Measurements from ENCODE around the gene ARFGAP2.

ARFGAP2 gene

DNA sequence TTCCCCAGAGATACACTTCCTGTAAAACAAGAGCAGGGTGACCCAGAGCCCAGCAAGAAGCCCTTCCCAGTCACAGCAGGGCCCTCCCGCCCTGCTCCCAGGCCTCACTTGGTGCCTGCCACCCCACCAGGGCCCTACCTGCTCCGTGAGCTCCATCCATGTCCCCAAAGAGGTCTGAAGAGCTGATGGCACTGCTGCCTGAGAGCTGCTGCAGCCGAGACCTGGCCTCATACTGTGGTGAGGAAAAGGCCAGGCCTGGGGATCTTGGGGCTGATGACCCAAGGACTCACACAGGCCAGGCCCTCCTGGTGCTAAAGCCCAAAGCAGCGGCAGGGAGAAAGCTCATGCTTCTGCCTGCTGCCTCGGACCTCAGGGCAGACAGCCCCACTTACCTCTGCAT is 10.3 kb downstream of the ARFGAP2 start:
- DNase-seq = no peak

GRCh38 chr11:47165253-47165840 is 11.3 kb downstream of the ARFGAP2 start:
- DNase-seq = no peak

- no peak for DNase-seq
Observed at GRCh38 chr11:47164321-47164720, 12.4 kb downstream of the ARFGAP2 start.

GRCh38 chr11:47163898-47164297 is 12.8 kb downstream of the ARFGAP2 start:
- no peak for DNase-seq

DNA sequence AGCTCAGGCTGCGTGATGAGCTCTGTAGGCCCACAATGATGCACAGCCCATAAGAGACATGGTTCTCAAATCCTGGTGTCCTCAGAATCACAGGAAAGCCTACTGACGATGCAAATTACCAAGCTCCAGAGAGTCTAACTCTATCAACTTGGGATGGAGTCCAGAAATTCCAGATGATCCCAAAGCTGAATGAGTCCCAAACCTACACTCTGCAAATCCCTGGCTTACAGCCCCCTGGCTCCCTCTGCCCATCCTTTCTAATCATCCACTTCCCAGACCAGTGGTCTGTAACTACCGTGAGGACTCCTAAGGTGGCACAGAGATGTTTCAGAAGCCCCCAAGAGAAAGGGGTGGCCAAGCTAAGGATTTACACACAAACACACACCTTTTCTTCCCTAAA is 13.5 kb downstream of the ARFGAP2 start:
- no peak for DNase-seq

GRCh38 chr11:47162426-47162825 is 14.3 kb downstream of the ARFGAP2 start:
- no peak for DNase-seq

DNA sequence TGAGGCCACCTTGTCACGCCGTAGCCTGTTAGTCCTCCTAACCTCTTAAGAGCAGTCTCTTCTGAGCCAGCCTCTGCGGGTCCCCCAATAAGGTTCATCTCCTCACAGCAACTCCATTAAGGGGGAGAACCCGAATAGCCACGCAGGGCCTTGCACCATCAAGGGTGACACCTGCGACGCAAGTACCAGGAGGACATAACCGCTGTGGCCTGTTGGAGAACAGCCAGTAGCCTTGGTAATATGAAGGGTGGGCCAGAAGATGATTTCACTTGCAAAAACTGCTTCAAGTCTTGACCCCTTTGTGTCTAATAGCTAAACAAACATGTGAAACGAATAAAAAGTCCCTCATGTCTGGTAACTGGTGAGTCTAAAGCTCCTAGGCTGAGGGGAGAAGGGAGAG is 14.8 kb downstream of the ARFGAP2 start:
- no peak for DNase-seq

GRCh38 chr11:47161134-47161854 is 15.4 kb downstream of the ARFGAP2 start:
- DNase-seq = no peak

DNA sequence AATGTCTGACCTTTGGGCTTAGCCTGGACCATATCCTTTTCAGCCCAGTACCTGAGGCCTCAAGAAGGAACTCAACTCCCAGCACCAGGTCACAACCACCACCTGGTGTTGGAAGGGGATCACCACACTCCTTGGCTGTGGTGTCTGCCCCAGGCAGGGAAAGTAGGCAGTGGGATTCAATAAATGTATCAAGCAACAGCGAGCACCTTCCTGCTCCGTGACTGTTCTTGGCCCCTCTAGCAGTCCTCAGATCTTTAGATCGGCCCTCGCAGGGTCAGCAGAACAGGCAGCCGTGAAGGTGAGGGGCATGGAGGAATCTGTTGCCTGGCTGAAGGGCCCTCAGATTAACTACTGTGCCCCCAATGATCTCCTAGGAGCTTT is 15.9 kb downstream of the ARFGAP2 start:
- DNase-seq = no peak

DNA sequence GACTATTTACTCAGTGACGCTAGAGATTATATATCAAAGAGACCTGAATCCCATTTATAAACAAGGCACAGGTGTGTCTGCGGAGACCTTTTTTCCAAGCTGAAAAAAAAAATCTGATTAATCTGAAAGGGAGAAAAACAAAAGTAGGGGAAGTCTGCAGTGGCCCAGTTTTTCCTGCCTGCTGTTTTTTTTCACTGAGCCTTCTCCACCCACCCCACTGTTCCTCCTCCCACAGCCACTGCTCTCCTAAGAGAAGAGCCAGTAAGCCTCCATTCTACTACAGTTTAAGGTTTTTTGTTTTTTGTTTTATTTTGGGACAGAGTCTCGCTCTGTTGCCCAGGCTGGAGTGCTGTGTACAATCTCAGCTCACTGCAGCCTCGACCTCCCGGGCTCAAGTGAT is 18.4 kb downstream of the ARFGAP2 start:
- no peak for DNase-seq

GRCh38 chr11:47157805-47158204 is 18.9 kb downstream of the ARFGAP2 start:
- no peak for DNase-seq

- DNase-seq = no peak
Observed at GRCh38 chr11:47156951-47157350, 19.7 kb downstream of the ARFGAP2 start.

DNA sequence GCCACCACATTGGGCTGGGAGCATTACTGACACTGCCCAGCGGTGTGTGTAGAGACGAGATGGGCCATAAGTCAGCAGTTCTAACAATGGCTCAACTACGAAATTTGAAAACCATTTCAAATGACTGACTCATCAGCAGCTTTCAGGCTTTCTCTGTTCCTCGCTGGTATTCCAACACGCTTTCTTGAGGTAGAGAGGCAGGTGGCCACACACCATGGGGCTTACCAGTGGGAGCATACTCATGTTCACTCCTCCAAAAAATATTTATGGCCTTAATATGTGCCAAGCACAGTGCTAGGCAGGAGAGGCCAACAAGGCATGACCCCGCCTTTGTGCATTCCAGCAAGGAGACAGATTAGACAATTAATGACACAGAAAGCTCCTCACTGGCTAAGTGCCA is 20.3 kb downstream of the ARFGAP2 start:
- DNase-seq = no peak

GRCh38 chr11:47155879-47156278 is 20.8 kb downstream of the ARFGAP2 start:
- DNase-seq = no peak

DNA sequence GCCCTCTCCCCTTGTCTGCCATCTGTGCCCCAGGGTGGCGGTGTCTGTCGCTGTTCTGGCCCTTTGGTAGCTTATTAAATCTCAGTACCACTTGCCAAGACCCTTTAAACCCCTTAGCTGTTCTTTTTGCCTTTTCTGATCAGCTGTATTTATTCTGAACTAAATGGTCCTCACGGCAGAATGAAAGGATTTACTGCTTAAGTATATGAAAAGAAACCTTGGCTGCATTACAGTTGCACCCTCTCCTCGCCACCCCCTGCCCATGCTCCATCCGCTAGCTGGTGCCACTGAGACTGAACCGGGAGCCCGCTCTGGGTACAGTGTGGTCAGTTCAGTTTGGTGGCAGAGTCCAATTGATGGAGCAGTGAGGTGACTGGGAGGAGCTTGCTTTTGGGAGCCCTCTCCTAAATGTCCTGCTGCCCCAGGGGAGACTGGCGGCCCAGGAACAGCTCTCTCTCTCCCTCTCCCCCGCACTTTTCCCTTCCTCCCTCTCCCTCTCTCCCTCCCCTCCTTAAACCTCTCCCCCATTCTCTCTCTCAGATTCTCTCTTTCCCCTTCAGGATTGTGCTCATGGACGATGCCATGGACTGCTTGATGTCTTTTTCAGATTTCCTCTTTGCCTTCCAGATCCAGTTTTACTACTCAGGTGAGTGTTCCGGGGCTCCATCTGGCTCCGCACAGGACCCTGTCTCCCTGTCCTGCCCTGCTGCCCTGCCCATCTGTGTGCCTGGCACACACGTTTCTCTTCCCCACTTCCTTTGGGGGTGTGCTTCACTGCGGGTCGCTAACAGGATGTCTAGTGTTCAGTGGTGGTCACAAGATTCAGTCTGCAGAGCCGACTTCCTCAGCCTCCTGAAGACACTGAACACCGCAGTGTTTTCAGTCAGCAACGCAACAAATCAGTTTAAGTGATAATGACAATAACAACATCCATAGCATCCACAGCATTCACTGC is 21.8 kb downstream of the ARFGAP2 start:
- DNase-seq = no peak

DNA sequence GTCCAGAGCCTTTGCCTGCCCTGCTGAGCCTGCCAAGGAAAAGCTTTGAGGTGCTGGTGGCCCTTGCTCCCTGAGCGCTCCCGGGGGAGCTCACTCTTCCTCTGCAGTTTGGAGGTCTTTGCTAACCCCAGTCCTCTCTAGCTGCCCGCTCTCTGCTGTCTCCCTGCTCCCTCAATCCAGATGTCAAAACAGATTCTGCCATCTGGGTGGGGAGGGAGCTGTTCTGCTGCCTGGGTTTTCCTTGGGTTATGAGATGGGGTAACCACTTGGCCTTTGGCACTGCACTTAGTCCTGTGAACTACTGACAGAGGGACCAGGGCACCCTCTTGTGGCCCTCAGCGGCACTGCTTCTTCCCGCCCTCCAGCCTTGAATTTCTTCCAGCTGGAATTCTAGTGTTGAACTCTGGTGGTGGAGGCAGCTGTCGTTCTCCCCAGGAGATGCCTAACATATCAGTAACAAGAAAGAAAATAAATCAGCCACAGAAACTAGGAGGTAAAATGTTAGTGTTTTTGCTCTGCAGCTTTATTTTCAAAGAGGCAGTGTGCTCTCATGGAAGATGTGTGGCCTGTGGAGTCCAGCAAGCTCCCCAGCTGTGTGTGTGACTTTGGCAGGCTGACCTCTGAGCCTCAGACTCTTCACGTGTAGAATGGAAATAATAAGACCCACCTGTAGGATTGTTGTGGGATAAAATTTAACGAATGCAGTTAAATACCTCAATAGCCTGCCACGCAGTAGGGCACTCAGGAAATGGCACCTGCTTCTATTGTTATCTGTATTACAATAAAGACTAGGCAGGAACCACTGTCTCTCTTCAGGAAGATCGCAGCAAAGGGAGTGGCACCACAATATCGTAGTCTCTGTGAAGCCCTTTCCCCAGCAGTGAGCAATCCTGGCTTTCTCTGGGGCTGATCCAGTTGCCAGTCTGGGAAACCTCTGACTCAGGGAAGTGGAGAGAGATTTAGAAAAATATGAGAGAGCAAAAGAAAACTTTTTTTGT is 23.4 kb downstream of the ARFGAP2 start:
- peak; percentile 20 for DNase-seq

DNA sequence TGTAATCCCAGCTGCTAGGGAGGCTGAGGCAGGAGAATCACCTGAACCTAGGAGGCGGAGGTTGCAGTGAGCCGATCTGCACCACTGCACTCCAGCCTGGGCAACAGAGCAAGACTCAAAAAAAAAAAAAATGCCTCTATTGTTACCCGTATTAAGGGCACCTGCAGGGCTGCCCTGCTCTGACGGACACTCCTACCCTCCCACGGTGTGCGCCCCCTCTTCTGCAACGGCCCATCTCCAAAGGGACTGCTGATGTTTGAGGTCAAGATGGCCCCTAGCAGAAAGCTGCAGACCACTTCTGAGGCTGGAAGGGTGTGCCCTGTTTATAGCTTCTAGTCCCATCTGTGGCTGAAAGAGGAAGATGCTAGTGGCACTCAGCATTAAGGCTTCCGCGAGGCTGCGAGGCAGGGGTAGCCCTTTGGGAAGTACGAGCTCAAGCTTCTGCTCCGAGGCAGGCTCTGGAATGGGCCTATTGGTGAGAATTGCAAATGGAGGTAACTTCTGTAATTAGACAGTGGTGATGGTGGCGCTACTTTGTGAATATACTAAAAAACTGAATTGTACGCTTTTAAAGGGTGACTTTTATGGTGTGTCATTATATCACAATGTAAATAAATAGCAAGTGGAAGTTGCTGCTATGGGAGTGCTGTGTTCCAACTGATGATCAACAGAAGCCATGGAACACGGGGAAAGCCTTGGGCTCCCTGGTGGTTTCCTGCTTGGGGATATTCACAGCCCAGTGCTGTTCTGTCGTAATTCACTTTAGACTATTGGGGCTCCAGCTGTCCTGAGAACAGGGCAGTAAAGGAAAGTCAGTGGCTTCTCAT is 24.3 kb downstream of the ARFGAP2 start:
- no peak for DNase-seq

DNA sequence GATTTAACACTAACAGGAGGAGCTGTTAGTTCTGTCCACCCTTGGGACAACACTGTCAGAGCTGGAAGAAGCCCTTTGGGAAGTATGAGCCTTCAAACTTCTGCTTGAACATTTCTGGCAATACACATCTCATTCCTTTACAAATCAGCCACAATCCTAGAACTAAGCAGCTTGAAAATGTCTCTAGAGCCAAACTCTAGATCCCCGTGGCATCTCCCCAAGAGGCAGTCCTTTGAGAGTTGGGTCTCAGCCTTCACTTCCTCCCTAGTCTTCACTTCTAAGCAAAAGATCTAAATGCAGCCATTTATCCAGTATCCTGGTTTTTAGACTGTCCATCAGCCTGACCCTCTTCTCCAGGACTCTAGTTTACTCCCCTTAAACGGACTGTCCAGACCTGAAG is 26.9 kb downstream of the ARFGAP2 start:
- no peak for DNase-seq

DNA sequence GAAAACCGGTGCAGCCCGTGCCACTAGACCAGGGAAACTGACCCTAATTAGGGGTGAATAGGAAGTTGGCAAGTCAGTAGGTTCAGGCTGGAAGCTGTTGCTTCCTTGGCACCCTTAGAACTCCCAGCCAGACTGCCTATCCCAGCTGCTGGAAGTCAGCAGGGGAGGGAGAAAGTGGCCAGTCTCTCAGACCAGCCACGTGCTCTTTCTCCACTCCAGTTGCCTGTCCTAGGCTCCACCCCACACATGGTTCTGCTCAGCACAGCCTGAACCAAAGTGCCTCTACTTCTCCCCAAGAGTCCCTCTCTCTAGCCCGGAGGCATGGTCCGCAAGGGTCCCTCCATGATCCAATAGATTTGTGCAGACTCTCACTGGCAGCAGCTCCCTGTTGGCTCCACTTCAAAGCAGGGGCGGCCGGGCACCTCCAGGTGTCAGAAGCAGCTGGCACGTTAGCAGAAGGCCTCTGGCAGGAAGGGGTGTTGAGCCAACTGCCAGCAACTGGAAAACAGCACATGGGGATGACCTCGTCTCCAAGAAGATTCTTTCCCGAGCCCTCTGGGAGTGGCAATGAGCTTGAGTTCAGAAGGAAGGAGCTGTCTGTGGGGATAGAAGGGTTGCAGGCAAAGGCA is 27.7 kb downstream of the ARFGAP2 start:
- DNase-seq = no peak

DNA sequence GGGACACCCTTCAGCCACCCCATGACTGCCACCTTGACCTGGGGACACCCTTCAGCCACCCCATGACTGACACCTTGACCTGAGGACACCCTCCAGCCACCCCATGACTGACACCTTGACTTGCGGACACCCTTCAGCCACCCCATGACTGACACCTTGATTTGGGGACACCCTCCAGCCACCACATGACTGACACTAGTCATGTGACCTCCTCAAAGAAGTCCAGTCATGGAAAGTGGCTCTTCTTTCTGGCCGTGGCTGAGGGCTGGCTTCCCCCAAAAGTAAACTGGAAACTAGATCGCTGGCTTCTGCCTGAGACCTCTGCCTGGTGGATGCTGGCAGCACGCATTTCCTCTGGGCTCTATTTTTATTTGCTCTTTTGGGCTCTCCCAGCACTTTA is 28.4 kb downstream of the ARFGAP2 start:
- no peak for DNase-seq

- no peak for DNase-seq
Observed at GRCh38 chr11:47147681-47148080, 29.0 kb downstream of the ARFGAP2 start.

Data from NK-92 treated with Interleukin-12 subunit alpha and Interleukin-12 subunit beta, amount 100 ng/mL, for 24 hours (cell line).